HG03520 (cell line): Measurements from ENCODE around the gene RNF166.

Experiments used
- ATAC-seq: cut with Tn5 transposase; IDR thresholded peaks from one replicate; pipeline ENCODE4 v1.9.1; 2021; ENCODE audit warnings: mild to moderate bottlenecking, moderate library complexity; ENCODE audit not compliant: unreplicated experiment

Gene RNF166, protein sequence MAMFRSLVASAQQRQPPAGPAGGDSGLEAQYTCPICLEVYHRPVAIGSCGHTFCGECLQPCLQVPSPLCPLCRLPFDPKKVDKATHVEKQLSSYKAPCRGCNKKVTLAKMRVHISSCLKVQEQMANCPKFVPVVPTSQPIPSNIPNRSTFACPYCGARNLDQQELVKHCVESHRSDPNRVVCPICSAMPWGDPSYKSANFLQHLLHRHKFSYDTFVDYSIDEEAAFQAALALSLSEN

DNA sequence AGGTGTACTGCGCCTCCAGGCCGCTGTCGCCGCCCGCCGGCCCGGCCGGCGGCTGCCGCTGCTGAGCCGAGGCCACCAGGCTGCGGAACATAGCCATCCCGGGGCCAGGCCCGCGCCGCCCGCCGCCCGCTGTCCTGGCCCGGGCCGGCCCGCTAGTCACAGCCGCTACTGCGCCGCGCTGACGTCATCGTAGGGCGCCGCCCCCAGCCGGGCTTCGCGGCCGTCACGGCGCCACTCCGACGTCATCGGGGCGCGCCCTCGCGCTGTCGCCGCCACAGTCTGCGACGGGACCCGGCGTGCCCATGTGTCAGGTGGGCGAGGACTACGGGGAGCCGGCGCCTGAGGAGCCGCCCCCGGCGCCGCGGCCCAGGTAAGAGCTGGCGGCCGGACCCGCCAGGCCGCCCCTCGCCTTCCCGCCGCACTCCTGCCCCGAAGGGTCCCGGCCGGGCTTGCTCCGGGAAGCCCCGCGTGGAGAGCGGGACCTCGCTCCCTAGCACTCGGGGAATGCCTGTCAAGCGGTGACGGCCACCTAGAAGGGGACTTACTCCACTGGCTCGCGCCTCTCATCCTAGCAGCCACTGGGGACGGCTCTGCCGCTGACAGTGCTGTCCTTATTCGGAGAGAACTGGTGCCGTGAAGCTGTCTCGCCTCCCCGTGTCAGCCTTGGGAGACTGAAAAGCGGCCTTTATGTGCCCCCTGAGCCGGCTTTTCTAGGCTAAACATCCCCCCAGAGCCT is at the start of gene RNF166, which contains the start of gene CTU2:
Gene RNF166, minus strand, starts transcription at position 180 of the 736 bp plus-strand sequence. Its CDS starts 83 bp downstream, at position 97.
Gene CTU2, plus strand, starts transcription at position 275 of the 736 bp plus-strand sequence. Its CDS starts 28 bp downstream, at position 303.
- ATAC-seq, result peak; percentile 57

DNA sequence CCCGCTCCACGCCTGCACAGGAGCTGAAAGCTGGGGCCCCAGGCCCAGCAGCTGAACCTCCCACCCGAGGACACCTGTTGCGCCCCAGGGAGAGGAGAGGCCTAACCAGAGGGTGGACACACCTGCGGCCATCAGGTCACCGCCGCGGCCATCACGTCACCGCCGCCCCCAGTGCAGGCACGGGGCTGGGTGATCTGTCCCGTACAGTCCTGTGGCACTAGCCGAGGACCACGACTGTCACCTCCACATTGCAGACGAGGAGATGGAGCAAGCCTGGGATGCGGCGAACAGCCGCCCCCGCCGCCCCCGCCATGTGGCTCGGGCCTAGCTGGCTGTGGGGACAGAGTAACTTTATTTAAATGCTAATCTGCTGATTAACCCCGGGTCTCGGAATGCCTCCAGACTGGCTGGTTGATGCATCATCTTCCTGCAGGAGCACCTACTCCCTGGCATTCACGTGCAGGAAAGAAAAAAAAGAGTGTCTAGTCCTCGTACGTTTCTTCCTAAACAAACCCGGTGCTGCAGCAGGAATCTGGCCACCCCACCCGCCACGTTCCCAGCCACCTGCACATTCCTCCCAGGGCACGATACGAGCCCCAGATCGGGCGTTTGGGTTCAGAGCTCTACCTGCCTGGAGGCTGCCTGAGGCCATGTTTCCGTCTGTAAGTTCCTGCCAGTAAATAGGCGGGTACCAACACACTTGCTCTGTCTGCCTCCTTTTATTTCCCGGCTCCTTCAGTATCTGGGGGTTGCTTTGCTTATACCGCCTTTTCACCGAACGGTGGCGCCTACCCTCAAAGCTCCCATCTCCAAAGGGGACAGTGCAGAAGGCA is 48.9 kb upstream of the RNF166 start:
- no peak for ATAC-seq

DNA sequence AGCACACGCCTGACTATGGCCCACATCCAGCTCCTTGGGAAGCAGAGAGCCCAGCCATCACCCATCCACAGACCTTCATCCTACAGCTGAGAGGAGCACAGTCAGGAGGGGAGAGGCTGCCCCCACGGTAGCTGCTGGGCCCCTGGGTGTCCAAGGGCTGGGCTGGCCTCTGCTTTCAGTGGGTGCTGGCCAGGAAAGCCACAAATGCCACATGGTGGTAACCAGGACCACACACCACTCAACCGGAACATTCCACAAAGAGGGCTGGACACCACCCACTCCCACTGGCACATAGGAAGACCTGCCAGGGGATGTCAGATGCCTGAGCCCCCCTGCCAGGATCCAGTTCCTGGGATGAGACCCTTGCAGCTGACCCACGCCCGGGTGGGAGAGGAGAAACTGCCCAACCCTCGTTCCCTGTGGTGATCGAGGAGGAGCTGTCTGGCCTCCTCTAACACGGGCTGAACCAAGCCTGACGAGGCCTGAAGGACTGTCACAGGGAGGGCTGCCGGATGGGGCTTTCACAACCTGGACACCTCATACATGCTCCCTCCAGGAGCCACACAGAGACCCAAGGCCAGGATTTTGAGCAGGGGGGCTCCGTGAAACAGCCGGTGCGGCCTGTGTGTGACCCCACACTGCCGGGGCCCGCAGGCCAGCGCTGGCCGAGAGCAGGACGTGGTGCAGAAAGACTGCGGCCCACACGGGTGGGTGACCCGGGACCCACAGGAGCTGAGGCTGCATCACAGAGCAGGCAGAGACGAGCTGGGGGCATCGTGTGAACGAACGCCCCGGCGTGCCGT is 48.1 kb upstream of the RNF166 start:
- ATAC-seq, result no peak

DNA sequence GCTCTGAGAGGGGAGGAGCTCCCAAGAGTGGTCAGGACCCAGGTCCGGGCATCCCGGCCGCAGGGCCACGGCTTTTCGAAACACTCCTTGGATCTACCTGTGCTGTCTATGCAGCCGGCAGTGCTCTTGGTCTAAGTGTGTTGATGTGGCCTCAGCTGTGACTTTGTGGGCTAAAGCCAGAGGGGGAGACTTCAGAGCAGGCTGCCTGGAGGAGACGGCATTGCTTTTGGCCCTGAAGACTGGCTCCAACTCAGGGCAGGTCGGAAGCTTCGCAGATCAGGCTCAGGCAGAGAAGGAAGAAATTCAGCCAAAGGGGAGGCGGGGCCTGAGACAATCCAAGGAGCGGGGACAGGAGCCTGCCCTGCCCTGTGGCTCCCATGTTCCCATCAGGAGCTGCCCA is 47.4 kb upstream of the RNF166 start:
- no peak for ATAC-seq

DNA sequence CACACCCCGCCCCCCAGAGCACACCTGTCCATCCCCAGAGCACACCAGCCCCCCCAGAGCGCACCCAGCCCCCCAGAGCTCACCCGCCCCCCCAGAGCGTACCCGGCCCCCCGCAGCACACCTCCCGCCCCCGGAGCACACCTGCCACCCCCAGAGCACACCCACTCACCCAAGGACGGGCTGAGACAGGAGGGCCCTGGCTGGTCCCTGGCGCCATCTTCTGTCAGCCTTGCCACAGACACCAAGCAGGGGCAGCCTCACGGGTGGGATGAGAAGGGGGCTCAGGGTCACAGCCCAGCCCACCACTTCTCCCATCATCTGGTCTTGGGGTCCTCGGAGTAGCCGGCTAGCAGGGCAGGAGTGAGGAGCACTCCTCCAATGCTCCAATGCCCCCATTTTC is 47.0 kb upstream of the RNF166 start:
- no peak for ATAC-seq

DNA sequence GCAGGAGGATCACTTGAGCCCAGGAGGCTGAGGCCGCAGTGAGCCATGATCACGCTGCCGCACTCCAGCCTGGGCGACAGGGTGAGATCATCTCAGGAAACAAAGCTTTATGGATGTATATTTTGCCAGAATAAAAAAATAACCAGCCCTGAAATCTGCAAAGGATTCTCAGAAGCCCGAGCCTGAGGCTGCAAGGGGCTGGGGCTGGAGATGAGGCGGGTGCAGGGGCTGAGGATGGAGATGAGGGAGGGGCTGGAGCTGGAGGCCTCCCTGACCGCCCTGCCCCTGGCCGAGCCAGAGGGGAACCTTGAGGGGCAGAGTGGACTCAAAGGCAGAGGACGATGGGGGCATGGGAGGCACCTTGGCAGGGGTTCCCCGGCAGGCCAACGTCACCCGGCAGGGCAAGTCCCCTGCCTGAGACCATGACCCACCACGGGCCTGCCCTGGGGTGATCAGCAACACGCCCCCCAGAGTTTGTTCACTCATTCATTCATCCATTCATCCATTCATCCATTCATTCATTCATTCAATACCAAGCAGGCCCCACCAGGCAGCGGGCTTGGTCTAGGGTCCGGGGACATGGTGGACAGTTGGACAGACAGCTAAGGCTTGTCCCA is 46.3 kb upstream of the RNF166 start:
- ATAC-seq, result no peak

DNA sequence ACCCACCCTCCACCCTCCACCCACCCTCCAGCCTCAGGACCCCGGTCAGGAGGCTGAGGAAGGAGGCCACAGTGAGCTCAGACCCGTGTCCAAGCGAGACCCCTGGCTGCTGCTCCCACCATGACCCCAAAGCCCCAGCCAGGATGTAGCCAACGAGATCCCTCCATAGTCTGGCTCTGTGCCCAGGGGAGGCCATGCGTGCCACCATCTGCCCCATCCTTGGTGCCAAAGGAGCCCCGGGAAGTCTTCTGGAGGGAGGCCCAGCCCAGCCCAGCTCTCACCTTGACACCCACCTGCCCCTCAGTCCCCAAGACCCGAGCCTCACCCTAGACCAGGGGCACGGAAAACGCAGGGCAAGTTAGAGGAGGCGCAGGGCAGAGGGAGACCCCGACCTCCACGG is 44.6 kb upstream of the RNF166 start:
- ATAC-seq, result no peak

DNA sequence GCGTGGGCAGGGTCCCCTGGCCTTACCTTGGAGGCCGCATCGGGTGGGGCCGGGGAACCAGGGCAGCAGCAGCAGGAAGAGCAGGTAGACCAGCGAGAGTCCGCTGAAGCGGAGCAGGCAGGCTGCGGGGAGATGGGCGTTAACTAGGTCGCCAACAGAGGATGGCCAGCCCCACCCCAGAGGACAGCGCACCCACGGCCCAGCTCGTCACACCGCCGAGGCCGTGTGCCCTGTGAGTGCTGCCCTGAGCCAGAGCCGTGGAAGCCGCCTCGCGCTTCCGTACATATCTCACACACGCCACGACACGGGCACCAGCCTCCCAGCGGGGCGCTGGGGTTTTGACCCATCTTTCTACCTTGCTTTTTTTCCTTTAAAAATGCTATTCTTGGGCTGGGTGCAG is 43.1 kb upstream of the RNF166 start:
- no peak for ATAC-seq

DNA sequence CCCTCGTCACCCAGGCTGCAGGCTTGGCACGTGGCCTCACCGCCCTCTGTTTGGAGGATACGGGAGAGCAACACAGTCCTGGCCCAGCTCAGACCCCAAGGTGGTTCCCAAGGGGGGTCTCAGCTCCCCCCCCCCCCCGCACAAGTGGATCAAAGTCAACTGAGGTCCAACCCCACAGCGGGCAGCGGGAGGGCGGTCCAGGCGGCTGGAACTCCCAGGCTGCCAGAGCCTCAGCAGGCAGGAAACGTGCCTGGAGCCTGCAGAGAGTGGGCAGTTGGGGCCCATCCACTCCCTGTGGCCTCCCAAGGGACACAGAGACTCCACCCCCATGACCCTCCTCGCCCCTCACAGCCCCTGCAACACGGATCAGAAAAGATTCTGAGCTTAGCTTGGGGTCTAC is 42.2 kb upstream of the RNF166 start:
- ATAC-seq, result no peak

DNA sequence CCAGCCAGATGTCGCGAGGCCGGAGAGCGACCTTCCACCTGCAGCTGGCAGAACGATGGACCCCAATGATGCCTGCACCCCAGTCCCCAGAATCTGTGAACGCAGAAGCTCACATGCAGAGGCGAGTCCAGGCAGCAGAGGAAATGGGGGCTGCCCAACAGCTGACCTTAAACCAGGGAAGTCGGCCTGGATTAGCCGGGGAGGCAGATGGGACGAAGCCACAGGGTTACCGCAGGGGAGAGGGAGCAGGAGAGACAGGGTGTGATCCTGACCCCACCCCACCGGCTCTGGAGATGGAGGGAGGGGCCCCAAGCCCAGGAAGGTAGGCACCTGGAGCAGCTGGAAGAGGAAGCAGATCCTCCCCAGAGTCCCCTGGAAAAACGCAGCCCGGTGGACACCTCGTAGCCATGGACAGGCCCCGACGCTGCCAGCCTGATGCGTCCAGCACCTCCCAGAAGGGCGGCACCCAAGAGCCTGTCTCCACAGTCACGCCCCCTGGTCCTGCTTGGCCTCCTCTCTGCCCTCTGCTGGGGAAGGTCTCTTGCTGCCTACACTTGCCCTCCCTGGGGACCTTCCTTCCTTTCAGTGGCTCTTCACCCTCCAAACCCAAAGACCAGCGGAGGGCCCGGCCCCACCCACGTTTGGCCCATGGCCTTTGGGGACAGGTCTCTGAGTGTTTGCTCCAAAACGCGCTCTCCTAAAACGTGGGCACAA is 41.5 kb upstream of the RNF166 start:
- no peak for ATAC-seq

DNA sequence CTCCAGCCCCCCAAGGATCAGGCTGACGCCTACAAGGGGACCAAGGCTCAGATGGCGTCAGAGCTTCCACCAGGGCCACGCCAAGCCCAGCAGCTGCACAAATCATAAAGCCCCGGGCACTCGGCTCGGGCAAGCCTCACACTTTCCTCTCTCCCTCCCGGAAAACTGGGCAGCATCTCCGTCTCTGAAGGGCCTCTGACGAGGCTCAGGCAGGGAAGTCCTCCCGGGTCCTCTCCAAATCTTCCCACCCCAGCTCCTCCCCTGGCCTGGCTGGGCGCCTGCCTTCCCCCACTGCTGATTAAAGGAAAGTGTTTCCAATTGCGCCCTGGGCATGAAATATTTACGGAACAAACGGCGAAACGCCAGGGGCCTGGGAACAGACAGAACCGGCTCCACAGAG is 40.3 kb upstream of the RNF166 start:
- ATAC-seq, result no peak

DNA sequence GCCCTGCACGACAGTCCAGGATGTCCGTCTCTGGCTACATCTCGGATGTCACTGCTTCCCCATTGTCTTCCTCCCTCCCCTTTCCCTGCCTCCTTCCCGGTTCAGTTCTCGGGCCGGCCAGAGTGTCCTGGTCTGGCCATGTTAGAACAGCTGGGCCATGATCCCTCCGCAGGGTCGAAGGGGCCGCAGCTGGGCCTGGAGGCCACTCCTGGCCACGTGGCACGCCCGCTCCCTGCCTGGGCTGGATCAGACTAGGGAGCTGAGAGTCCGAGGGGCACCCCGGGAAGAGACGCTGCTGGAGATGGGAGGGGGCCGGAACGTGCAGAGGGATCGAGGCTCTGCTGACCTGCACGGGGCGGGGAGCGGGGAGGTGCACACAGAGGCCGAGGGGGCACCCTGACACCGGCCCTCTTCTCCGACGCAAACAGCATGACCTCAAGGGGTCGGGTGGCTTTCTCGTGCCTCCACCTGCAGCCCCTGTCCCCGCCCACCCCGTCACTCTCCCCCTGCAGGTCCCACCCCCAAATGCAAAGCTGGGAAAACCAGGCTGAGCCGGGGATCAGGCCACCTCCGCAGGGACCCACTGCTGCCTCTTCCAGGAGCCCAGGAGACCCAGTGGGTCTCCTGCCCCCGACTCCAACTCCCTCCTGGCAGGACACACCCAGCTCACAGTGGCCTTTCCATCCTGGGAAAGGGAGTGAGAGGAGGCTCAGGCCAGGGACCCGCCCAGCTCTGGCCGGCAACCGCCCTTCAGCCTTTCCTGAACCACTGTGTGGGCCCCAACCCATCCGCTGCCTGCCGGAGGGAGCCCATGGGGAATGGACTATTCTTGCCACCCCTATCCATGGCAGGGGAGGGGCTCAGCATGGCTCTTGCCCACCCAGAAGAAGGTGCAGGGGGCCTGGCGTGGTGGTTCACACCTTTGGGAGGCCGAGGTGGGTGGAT is 38.6 kb upstream of the RNF166 start:
- no peak for ATAC-seq

DNA sequence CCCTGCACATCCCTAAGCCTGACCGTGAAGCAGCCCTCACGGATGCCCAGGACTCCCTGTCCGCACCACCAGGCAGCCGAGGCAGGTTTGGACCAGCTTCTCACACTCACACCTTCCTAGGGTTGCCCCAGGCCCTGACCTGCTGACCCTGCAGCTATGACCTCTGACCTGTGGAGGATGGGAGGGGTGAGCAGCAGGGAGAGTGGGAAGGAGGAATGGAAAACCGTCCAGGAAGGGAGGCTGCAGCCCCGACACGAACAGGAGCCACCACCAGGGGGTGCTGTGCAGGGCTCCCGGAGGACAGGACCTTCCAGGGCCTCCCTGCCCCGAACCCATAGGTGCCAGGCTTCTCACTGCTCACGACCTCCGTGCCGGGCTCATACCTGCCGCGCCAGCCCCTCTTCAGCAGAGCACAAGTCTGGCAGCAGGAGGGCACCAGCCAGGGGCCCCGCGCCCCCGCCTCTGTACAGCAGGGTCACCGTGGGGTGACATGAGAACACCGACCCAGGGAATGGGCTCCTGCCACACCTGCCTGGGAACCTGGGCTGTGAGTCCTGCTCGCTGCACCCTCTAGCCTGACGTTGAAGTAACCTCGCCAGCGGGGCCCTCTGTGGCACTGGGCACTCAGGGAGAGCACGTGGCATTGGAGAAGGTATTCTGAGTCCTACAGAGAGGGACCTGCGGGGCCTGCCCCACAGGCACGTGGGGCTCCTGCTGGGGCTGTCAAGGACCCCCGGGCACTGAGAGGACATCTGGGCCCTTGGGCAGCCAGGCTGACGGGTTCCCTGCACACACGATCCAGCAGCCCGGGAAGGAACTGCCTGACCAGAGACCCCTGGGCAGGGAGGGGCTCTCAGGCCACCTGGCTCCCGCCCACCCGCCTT is 37.7 kb upstream of the RNF166 start:
- ATAC-seq, result no peak

DNA sequence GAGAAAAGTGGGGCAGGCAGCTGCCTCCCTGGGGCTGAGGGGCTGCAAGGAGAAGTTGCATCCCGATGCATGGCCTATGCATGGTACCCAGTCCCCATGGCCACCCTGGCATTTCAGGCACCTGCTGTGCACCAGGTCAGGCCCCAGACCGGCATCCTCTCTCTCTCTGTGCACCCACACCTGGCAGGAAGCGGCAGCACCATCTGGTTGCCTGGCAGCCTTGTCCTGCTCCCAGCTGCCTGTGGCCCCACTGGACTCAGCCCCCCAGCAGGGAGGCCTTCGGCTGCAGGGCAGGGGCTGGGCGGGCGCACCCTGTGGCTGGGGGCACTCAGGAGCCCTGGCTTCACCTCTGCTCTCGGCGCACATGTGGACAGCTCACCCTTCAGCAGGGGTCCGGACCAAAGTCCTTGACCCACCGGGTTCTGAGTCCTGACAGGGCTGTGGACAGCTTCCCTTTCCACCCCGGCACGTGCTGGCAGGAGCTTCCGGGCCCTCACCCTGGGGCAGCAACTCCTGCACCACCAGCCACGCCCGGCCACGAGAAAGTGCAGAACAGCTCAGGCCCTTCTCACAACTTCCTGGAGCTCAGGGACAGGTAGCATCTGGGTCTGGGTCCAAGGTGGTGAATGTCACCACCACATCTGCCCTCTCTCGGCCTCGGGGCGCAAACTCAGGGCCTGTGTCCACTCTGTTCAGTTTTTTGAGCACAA is 36.8 kb upstream of the RNF166 start:
- no peak for ATAC-seq

DNA sequence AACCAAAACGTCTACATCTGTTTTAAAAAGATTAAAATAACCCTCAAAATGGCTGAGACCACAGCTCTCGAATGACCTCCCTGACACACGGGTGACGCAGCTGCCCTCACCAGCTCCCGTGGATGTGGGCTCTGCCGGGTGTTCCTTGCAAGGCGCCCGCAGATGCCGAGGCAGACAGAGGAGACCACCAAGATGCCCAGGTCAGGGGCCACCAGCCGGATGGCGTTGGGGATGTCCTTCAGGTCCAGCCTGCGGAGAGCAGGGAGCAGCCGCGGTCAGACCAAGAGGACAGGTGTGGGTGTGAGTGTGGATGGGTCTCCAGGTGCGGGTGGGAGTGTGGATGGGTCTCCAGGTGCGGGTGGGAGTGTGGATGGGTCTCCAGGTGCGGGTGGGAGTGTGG is 35.2 kb upstream of the RNF166 start:
- ATAC-seq, result no peak

DNA sequence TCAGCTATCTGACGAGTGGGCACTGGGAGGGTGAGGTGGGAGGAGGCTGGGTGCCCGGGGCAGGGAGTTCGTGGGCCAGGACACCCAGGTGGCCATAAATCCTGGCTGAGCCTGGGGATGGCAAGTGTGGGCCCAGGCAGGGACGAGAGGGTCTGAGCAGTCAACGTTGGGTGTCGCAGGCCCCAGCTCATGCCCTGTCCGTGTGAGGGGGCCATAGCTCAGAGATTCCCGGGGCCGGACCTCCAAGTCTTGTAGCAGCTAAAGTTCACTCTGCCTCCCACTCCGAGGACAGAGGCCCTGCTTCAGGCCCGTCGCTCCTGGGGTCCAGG is 34.5 kb upstream of the RNF166 start:
- ATAC-seq, result no peak
